Measurements from ENCODE around the gene C22orf23. TPM values are rescaled to one million over a fixed set of nuclear protein-coding genes. Genes with fewer than 3 reads are reported as not detected.

Gene C22orf23
- total and polyA plus RNA-seq, 12 donors = 0.17 to 1.1 (median 0.50) TPM

DNA sequence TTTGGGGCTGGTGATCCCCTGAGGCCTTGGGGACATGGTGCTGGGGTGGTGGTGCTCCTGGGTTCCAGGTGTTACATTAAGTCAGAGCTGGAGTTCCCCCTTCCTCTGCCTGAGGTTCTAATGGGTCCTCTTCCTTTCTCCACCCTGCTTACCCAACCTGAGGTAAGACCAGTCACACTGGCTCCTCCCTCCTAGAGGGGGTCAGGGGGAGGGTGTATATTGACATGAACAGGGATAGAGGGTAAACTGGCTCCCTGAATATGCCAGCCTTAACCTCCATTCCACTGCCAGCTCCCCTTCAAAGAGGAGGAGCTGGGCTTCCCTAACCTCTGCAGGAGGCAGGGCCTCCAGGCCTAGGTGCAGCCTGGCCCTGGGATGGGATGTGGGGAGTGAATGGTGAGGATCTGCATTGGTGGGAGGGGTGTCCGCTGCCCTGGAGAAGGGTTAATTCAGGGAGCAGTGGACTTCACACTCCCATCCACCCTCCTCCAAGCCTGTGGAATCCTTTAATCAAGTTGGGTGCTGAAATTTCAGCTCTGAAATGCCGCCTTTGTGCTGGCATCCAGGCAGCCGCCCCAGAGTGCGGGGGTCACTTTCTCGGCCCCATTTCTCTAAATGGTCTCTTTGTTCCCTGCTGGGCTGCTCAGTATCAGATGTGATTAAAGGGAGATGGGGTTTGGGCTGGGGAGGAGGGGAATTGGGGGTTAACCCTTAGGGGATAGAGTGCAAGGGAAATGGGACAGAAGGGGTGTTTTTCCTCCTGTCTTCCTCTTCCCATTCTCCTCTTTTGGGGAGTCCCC, 15.3 kb upstream of the C22orf23 start:
- no peak for TF ChIP-seq CTCF (IDR thresholded peaks at IDR 0.05)

DNA sequence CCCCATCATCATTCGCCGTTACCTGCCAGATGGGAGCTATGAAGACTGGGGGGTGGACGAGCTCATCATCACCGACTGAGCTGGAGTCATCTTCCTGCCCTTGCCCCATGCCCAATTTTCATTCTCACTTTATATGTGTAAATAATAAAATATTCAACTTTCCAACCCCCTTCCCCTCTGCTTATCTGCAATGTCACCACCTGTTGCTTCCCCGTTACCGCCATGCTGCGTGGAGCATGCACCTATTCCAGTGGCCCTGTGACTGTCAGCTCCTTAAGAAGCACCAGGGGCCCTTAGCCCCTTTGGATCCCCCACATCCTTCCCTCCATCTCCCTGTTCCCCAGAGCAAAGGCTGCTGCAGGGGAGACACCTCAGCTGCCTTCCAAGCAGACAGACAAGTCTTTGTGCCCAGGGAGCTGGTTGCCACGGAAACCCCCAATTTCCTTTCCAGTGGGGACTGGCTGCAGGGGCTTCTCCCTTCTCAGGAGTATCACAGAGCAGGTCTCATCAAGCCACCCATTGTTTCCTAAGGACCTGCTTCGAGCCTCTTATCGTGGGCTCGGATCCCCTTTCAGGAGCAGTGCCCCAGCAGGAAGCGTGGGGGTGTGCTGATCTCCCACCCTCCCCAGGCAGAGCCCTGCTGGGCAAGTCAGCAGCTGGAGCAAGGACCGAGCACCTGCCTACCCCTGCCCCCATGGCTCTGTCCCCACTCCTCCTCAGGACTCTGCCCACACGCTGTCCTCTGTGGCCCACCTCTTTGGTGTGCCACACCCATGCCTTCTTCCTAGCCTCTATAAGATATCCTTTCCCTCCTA, 14.4 kb upstream of the C22orf23 start:
- peaks cover 0 to 25% (median 12%) of the 10 kb centered on the region in 9 donors for H3K4me1 ChIP-seq
- no peak overlapping the region for H3K4me3 ChIP-seq
- WGBS, 2 donors = 81 to 84% methylated on average over 14 of the region's 14 CpGs
- no peak overlapping the region for H3K27ac ChIP-seq
- no peak for TF ChIP-seq CTCF (IDR thresholded peaks at IDR 0.05)
- no peaks in the 10 kb centered on the region for H3K9me3 ChIP-seq
- intact Hi-C loops (cut with DNase I) = loop anchor here in 7 of 10 donors (5.0 to 10.0 kb wide), 4 partner anchors 81 to 153 kb away; no protein-coding TSS in a partner anchor
- H3K36me3 ChIP-seq = peaks cover 0 to 74% (median 22%) of the 10 kb centered on the region in 9 donors
- no peak for DNase-seq
- H3K27me3 ChIP-seq = no peaks in the 10 kb centered on the region
- no peak for ATAC-seq

More for the DNA sequence above, 15.3 kb upstream of the C22orf23 start:
- intact Hi-C loops (cut with DNase I) = loop anchor here in 7 of 10 donors (5.0 to 10.0 kb wide), 4 partner anchors 81 to 154 kb away; no protein-coding TSS in a partner anchor
- Histone ChIP-seq H3K4me3 (no peak overlapping the region), H3K36me3 (peaks cover 0 to 69% (median 16%) of the 10 kb centered on the region in 9 donors), H3K9me3 (no peaks in the 10 kb centered on the region), H3K4me1 (peaks cover 0 to 25% (median 12%) of the 10 kb centered on the region in 9 donors), H3K27ac (no peak overlapping the region), H3K27me3 (no peaks in the 10 kb centered on the region)
- WGBS, 2 donors = 93% methylated on average over 5 of the region's 5 CpGs
- ATAC-seq = no peak
- DNase-seq = no peak

- 38 to 65% methylated on average over 1 of the region's 1 CpG for WGBS, 2 donors
- no peak for ATAC-seq
- no peak for DNase-seq
- no peak overlapping the region for H3K27ac ChIP-seq
- H3K4me3 ChIP-seq = no peak overlapping the region
- no peak for TF ChIP-seq CTCF (IDR thresholded peaks at IDR 0.05)
- no peaks in the 10 kb centered on the region for H3K27me3 ChIP-seq
- H3K9me3 ChIP-seq = no peaks in the 10 kb centered on the region
- peaks cover 0 to 74% (median 24%) of the 10 kb centered on the region in 9 donors for H3K36me3 ChIP-seq
- intact Hi-C loops (cut with DNase I) = loop anchor here in 7 of 10 donors (5.0 to 10.0 kb wide), 4 partner anchors 80 to 152 kb away; no protein-coding TSS in a partner anchor
- peaks cover 0 to 25% (median 12%) of the 10 kb centered on the region in 9 donors for H3K4me1 ChIP-seq
These were observed 13.7 kb upstream of the C22orf23 start for GRCh38 chr22:37967147-37967546.
